GM08714 (cell line): ENCODE results near the gene ATP2C2.
A peak's percentile ranks its signal among the peaks of the same experiment; 100 is the strongest.

Experiments
- H3K4me3 ChIP-seq: fragments of 200-500 bp; sonication (Bioruptor generic); 2 replicates; pipeline ENCODE4 v1.5.1; 2014; ENCODE audit warnings: mild to moderate bottlenecking, low read length, inconsistent platforms
- ZNF274 ChIP-seq: IDR thresholded peaks from 2 replicates; pipeline ENCODE4 v1.6.1; 2012; ENCODE audit warnings: mild to moderate bottlenecking, low read depth, low read length

The ATP2C2 gene

GRCh38 chr16:84495506-84495905, 127.2 kb downstream of the ATP2C2 start:
- TF ChIP-seq ZNF274: no peak
- H3K4me3 ChIP-seq: no peak overlapping the region

- no peak for TF ChIP-seq ZNF274
Measured at GRCh38 chr16:84496991-84497390, 128.7 kb downstream of the ATP2C2 start.

GRCh38 chr16:84497418-84498222, 129.3 kb downstream of the ATP2C2 start:
- TF ChIP-seq ZNF274: no peak
- H3K4me3 ChIP-seq: no peak overlapping the region

More at GRCh38 chr16:84496991-84497390, 128.7 kb downstream of the ATP2C2 start:
- no peak overlapping the region for H3K4me3 ChIP-seq

- TF ChIP-seq ZNF274: no peak
- H3K4me3 ChIP-seq: no peak overlapping the region
Measured at GRCh38 chr16:84498223-84498610, 129.9 kb downstream of the ATP2C2 start.

GRCh38 chr16:84498859-84499620, 130.7 kb downstream of the ATP2C2 start:
- H3K4me3 ChIP-seq: no peak overlapping the region
- TF ChIP-seq ZNF274: no peak

- no peak overlapping the region for H3K4me3 ChIP-seq
Measured at GRCh38 chr16:84499638-84500037, 131.3 kb downstream of the ATP2C2 start.

GRCh38 chr16:84500531-84500930, 132.2 kb downstream of the ATP2C2 start:
- no peak for TF ChIP-seq ZNF274
- no peak overlapping the region for H3K4me3 ChIP-seq

More at GRCh38 chr16:84499638-84500037, 131.3 kb downstream of the ATP2C2 start:
- no peak for TF ChIP-seq ZNF274

- no peak for TF ChIP-seq ZNF274
Measured at GRCh38 chr16:84501077-84501735, 132.9 kb downstream of the ATP2C2 start.

GRCh38 chr16:84502075-84502474, 133.7 kb downstream of the ATP2C2 start:
- no peak for TF ChIP-seq ZNF274
- no peak overlapping the region for H3K4me3 ChIP-seq

More at GRCh38 chr16:84501077-84501735, 132.9 kb downstream of the ATP2C2 start:
- H3K4me3 ChIP-seq: no peak overlapping the region

- TF ChIP-seq ZNF274: no peak
- no peak overlapping the region for H3K4me3 ChIP-seq
Measured at GRCh38 chr16:84502581-84502980, 134.2 kb downstream of the ATP2C2 start.

- no peak for TF ChIP-seq ZNF274
- peak overlapping the region; percentile 82 for H3K4me3 ChIP-seq
Measured at GRCh38 chr16:84503751-84504395, 135.5 kb downstream of the ATP2C2 start.

- H3K4me3 ChIP-seq: peak within 1 kb of the TSS; percentile 82
- no peak for TF ChIP-seq ZNF274
Measured at GRCh38 chr16:84504420-84505248, 136.3 kb downstream of the ATP2C2 start, which contains the start of gene MEAK7. MEAK7 (minus strand) TSS chr16:84504659; CDS start chr16:84498086, 6,573 bp downstream.
